ENCODE measurements around the gene NCKAP5.

DNA sequence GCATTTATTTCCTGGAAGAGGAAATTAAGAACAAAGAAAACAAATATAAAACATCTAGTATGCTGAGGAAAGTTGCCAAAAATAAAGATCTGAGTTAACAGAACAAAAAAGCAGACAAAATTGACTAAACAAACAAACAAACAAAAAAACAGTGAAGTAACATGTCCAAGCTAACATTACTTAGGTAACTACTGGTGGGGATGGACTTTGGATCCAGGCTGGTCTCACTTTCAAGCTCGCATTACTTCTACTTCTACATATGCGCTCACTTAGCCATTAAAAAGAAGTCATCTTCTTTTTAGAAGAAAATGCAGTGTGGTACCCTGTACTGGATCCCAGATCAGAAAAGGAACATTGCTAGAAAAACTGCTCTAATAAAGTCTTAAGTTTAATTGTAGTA lies 358.9 kb downstream of the NCKAP5 start:
- TF ChIP-seq POLR2A (IDR thresholded peaks at IDR 0.05): no peak
- TF ChIP-seq, protein P1, sequence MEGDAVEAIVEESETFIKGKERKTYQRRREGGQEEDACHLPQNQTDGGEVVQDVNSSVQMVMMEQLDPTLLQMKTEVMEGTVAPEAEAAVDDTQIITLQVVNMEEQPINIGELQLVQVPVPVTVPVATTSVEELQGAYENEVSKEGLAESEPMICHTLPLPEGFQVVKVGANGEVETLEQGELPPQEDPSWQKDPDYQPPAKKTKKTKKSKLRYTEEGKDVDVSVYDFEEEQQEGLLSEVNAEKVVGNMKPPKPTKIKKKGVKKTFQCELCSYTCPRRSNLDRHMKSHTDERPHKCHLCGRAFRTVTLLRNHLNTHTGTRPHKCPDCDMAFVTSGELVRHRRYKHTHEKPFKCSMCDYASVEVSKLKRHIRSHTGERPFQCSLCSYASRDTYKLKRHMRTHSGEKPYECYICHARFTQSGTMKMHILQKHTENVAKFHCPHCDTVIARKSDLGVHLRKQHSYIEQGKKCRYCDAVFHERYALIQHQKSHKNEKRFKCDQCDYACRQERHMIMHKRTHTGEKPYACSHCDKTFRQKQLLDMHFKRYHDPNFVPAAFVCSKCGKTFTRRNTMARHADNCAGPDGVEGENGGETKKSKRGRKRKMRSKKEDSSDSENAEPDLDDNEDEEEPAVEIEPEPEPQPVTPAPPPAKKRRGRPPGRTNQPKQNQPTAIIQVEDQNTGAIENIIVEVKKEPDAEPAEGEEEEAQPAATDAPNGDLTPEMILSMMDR (IDR thresholded peaks at IDR 0.05 in 8 of 11, conservative IDR thresholded peaks at IDR 0.05 in 3 of 11): no peak

Measured in spleen (tissue), 7 donors.